HCT116 (cell line): Measurements from ENCODE around the gene ETS1. TPM values are rescaled to one million over a fixed set of nuclear protein-coding genes. Genes with fewer than 3 reads are reported as not detected.

Source experiments
- ATAC-seq: fragments of 200-7000 bp; cut with Tn5 transposase; 2 replicates; pipeline ENCODE4 v1.9.1; 2020; ENCODE audit warnings: mild to moderate bottlenecking, moderate library complexity
- BruUV-seq: library from RNA; stranded (reverse); fragments of 400-500 nt; replicated peaks from 2 replicates; lab custom pipeline; 2021; lab: Mats Ljungman, UMichigan
- CTCF ChIA-PET: fragments of 300-600 bp; sonication (Branson Sonifier 250); formaldehyde crosslinking; loops from one replicate; lab custom pipeline; 2021; ENCODE audit warnings: antibody characterized with exemption; lab: Charles Lee
- POLR2A ChIA-PET: fragments of 300-600, 350-600 bp; sonication (Branson Sonifier 250); formaldehyde crosslinking; loops from one replicate; lab custom pipeline; 2021; ENCODE audit warnings: antibody characterized with exemption; lab: Charles Lee
- RAD21 ChIA-PET, 2 experiments: fragments of 300-600 bp; sonication (Branson Sonifier 250); formaldehyde crosslinking; loops; one replicate each; lab custom pipeline; 2023; ENCODE audit warnings: low total read pairs in 2 of 2; ENCODE audit not compliant: uncharacterized antibody in 2 of 2, unreplicated experiment in 2 of 2, low non-redundant PET in 1 of 2; lab: Charles Lee
- DNase-seq: peaks from one replicate; pipeline ENCODE4 v3.0.0-alpha.2; 2010; ENCODE audit warnings: low read depth, low spot score
- H2AFZ ChIP-seq: fragments of 200-600 bp; shearing (Covaris generic), sonication (generic); 2 replicates; pipeline ENCODE4 v1.6.1; 2017; ENCODE audit warnings: low read depth, mixed run types, mixed read lengths, antibody characterized with exemption, low read length; ENCODE audit not compliant: poor library complexity, severe bottlenecking
- H3K27ac ChIP-seq: 2 replicates; pipeline ENCODE4 v1.5.1; 2012; ENCODE audit warnings: low read depth, low read length
- H3K27me3 ChIP-seq: fragments of 200-600 bp; sonication (generic); 2 replicates; pipeline ENCODE4 v1.6.1; 2016; ENCODE audit warnings: mixed run types, low read length, mixed read lengths; ENCODE audit not compliant: insufficient read depth
- H3K36me3 ChIP-seq, 2 experiments: fragments of 200-500 bp in 1 of 2; fragments of 200-600 bp in 1 of 2; sonication (Bioruptor generic) in 1 of 2; sonication (generic) in 1 of 2; 2 replicates each; pipeline versions ENCODE4 v1.5.1 to v1.6.1; 2014 to 2016; ENCODE audit warnings: low read length in 2 of 2, inconsistent platforms in 1 of 2, mixed read lengths in 1 of 2, mixed run types in 1 of 2; ENCODE audit not compliant: insufficient read depth in 2 of 2, control insufficient read depth in 1 of 2
- H3K4me1 ChIP-seq, 2 experiments: fragments of 200-600 bp in 1 of 2; sonication (generic) in 1 of 2; 2 replicates each; pipeline versions ENCODE4 v1.5.1 to v1.6.1; 2012 to 2017; ENCODE audit warnings: low read length in 2 of 2, inconsistent platforms in 1 of 2, mild to moderate bottlenecking in 1 of 2, mixed read lengths in 1 of 2, mixed run types in 1 of 2, moderate library complexity in 1 of 2; ENCODE audit not compliant: insufficient read depth in 2 of 2, control insufficient read depth in 1 of 2
- H3K4me2 ChIP-seq: fragments of 200-600 bp; sonication (generic); 2 replicates; pipeline ENCODE4 v1.6.1; 2017; ENCODE audit warnings: mixed run types, low read length, mixed read lengths
- H3K4me3 ChIP-seq, 2 experiments: fragments of 200-600 bp in 1 of 2; sonication (generic) in 1 of 2; replicated peaks in 1 of 2; 2 replicates each; pipeline ENCODE4 v1.5.1; 2011 to 2016; ENCODE audit warnings: low read length in 2 of 2, control low read depth in 1 of 2, low read depth in 1 of 2, mild to moderate bottlenecking in 1 of 2, mixed read lengths in 1 of 2, mixed run types in 1 of 2
- H3K79me2 ChIP-seq: fragments of 200-600 bp; sonication (generic); 2 replicates; pipeline ENCODE4 v1.6.1; 2017; ENCODE audit warnings: mild to moderate bottlenecking, mixed run types, low read length, moderate library complexity, mixed read lengths; ENCODE audit not compliant: insufficient read depth
- H3K9ac ChIP-seq: fragments of 200-600 bp; sonication (generic); 2 replicates; pipeline ENCODE4 v1.6.1; 2016; ENCODE audit warnings: low read length, mixed read lengths
- H3K9me2 ChIP-seq: fragments of 200-600 bp; sonication (generic), shearing (Covaris generic); 2 replicates; pipeline ENCODE4 v1.6.1; 2017; ENCODE audit warnings: mixed run types, mild to moderate bottlenecking, moderate library complexity; ENCODE audit not compliant: insufficient read depth
- H3K9me3 ChIP-seq, 2 experiments: fragments of 200-500 bp in 1 of 2; fragments of 200-600 bp in 1 of 2; sonication (Bioruptor generic) in 1 of 2; sonication (generic) in 1 of 2; 2 replicates each; pipeline ENCODE4 v1.6.1; 2014 to 2017; ENCODE audit warnings: low read length in 2 of 2, mixed read lengths in 2 of 2, inconsistent platforms in 1 of 2, low read depth in 1 of 2, mild to moderate bottlenecking in 1 of 2, mixed run types in 1 of 2, moderate library complexity in 1 of 2; ENCODE audit not compliant: control insufficient read depth in 1 of 2, insufficient read depth in 1 of 2
- H4K20me1 ChIP-seq: fragments of 200-600 bp; sonication (generic), shearing (Covaris generic); 2 replicates; pipeline ENCODE4 v1.6.1; 2017; ENCODE audit warnings: mixed run types, mild to moderate bottlenecking, moderate library complexity; ENCODE audit not compliant: insufficient read depth
- CBX3 ChIP-seq: IDR thresholded peaks from 2 replicates; pipeline ENCODE4 v1.6.1; 2012; ENCODE audit warnings: low read depth
- EGR1 ChIP-seq: IDR thresholded peaks from 2 replicates; pipeline ENCODE4 v1.6.1; 2012; ENCODE audit warnings: low read depth
- EZH2 ChIP-seq: fragments of 200-600 bp; sonication (generic); IDR thresholded peaks from 2 replicates; pipeline ENCODE4 v1.6.1; 2017; ENCODE audit warnings: antibody characterized with exemption, mixed run types
- JUND ChIP-seq: IDR thresholded peaks from 2 replicates; pipeline ENCODE4 v1.6.1; 2012
- SIN3A ChIP-seq: IDR thresholded peaks from 2 replicates; pipeline ENCODE4 v1.6.1; 2012; ENCODE audit warnings: low read depth
- TCF7L2 ChIP-seq: IDR thresholded peaks from 2 replicates; pipeline ENCODE4 v1.7.0; 2011; ENCODE audit warnings: borderline replicate concordance, inconsistent platforms; ENCODE audit not compliant: insufficient read depth, insufficient read length; ENCODE audit errors: extremely low read depth
- YY1 ChIP-seq: IDR thresholded peaks from 2 replicates; pipeline ENCODE4 v1.6.1; 2011; ENCODE audit warnings: low read length, low read depth, moderate library complexity, mild to moderate bottlenecking; ENCODE audit not compliant: insufficient replicate concordance; ENCODE audit errors: extremely low read depth
- ZBTB33 ChIP-seq: IDR thresholded peaks from 2 replicates; pipeline ENCODE4 v1.6.1; 2011; ENCODE audit warnings: mild to moderate bottlenecking, low read length, moderate library complexity; ENCODE audit not compliant: insufficient replicate concordance; ENCODE audit errors: extremely low read depth
- ZNF274 ChIP-seq: fragments of 200-500 bp; sonication (Bioruptor generic); IDR thresholded peaks from 2 replicates; pipeline ENCODE4 v1.6.1; 2014; ENCODE audit warnings: mild to moderate bottlenecking, low read depth, low read length, inconsistent platforms
- intact Hi-C: fragments of 100-400 bp; cut with micrococcal nuclease; formaldehyde crosslinking; loops from 2 replicates; pipeline ENCODE4 v1.10.0; 2022
- total RNA-seq: library from RNA; stranded (reverse); gene quantifications from one replicate; pipeline ENCODE4 v1.2.1, GENCODE V29; 2021; ENCODE audit not compliant: unreplicated experiment
- TF ChIP-seq, protein P1 (sequence below): IDR thresholded peaks from 2 replicates; pipeline ENCODE4 v1.6.1; 2012
- TF ChIP-seq, protein P2 (sequence below): IDR thresholded peaks from 2 replicates; pipeline ENCODE4 v1.6.1; 2012

ETS1 gene
- total RNA-seq, 1 experiment from 2014 or later: 9.2 TPM

- H3K4me1 ChIP-seq: peaks cover 12 to 26% of the 10 kb centered on the region in 2 experiments
- H4K20me1 ChIP-seq: no peaks in the 10 kb centered on the region
- H3K27ac ChIP-seq: no peak overlapping the region
- no peaks in the 10 kb centered on the region for H3K9me3 ChIP-seq
- H3K79me2 ChIP-seq: no peaks in the 10 kb centered on the region
- ATAC-seq: no peak
- TF ChIP-seq, protein P1, sequence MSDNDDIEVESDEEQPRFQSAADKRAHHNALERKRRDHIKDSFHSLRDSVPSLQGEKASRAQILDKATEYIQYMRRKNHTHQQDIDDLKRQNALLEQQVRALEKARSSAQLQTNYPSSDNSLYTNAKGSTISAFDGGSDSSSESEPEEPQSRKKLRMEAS: no peak
- TF ChIP-seq ZBTB33: no peak
- no peak for TF ChIP-seq SIN3A
- no peaks in the 10 kb centered on the region for H3K27me3 ChIP-seq
- no TSS peak for BruUV-seq
- H3K36me3 ChIP-seq: no peaks in the 10 kb centered on the region
- intact Hi-C loops: no loop called here
- RAD21 ChIA-PET: no interaction called here
- H3K4me3 ChIP-seq: no peak overlapping the region
- no peak overlapping the region for H3K9ac ChIP-seq
- CTCF ChIA-PET: no interaction called here
- H2AFZ ChIP-seq: no peak overlapping the region
- no peaks in the 10 kb centered on the region for H3K9me2 ChIP-seq
- DNase-seq: no peak
- POLR2A ChIA-PET: no interaction called here
- H3K4me2 ChIP-seq: no peak overlapping the region
Measured at GRCh38 chr11:128463371-128463829, 124.0 kb downstream of the ETS1 start.

DNA sequence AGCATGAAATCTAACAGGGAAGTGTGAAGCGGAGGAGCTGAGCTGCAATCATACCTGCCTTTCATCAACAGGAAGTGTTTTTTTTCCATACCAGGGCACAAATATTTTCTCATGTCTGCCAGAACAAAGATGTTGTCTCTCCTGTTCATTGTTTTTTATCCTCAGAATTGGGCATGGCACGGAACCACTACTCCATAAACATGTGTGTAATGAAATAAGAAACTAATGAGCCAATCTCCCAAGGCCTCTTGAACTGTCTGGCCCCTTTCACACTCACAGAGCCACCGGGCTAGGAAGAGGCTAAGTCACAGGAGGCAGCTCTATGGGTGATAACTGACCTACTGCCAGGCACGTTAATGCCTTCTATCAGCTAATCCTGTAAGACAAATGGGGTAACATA lies 124.4 kb downstream of the ETS1 start:
- no peak for DNase-seq
- Histone ChIP-seq H3K27me3 (no peaks in the 10 kb centered on the region), H3K9me2 (no peaks in the 10 kb centered on the region), H3K4me1 (peaks cover 10 to 26% of the 10 kb centered on the region in 2 experiments), H3K4me3 (no peak overlapping the region), H3K4me2 (no peak overlapping the region), H3K27ac (no peak overlapping the region), H3K36me3 (no peaks in the 10 kb centered on the region), H4K20me1 (no peaks in the 10 kb centered on the region), H3K9ac (no peak overlapping the region), H3K79me2 (no peaks in the 10 kb centered on the region), H2AFZ (no peak overlapping the region), H3K9me3 (no peaks in the 10 kb centered on the region)
- ATAC-seq: no peak
- ChIA-PET CTCF (no interaction called here), RAD21 (no interaction called here), POLR2A (no interaction called here)
- intact Hi-C loops: no loop called here
- no TSS peak for BruUV-seq
- TF ChIP-seq EGR1 (no peak), EZH2 (no peak), CBX3 (no peak), TCF7L2 (no peak), ZBTB33 (no peak), YY1 (no peak), ZNF274 (no peak), JUND (no peak)
- TF ChIP-seq, protein P2, sequence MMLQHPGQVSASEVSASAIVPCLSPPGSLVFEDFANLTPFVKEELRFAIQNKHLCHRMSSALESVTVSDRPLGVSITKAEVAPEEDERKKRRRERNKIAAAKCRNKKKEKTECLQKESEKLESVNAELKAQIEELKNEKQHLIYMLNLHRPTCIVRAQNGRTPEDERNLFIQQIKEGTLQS: no peak
